Measurements from ENCODE around the gene B9D1.

Gene B9D1

GRCh38 chr17:19319771-19320505 is 42.6 kb downstream of the B9D1 start:
- TF ChIP-seq, protein P1, sequence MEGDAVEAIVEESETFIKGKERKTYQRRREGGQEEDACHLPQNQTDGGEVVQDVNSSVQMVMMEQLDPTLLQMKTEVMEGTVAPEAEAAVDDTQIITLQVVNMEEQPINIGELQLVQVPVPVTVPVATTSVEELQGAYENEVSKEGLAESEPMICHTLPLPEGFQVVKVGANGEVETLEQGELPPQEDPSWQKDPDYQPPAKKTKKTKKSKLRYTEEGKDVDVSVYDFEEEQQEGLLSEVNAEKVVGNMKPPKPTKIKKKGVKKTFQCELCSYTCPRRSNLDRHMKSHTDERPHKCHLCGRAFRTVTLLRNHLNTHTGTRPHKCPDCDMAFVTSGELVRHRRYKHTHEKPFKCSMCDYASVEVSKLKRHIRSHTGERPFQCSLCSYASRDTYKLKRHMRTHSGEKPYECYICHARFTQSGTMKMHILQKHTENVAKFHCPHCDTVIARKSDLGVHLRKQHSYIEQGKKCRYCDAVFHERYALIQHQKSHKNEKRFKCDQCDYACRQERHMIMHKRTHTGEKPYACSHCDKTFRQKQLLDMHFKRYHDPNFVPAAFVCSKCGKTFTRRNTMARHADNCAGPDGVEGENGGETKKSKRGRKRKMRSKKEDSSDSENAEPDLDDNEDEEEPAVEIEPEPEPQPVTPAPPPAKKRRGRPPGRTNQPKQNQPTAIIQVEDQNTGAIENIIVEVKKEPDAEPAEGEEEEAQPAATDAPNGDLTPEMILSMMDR (IDR thresholded peaks at IDR 0.05; ENCODE audit: low read depth, low read length), result no peak
- no peak for DNase-seq (ENCODE audit: extremely low read depth, low read depth)

GRCh38 chr17:19318611-19319010 is 43.9 kb downstream of the B9D1 start:
- no peak for DNase-seq (ENCODE audit: extremely low read depth, low read depth)
- TF ChIP-seq, protein P1 (IDR thresholded peaks at IDR 0.05; ENCODE audit: low read depth, low read length), result no peak

GRCh38 chr17:19317359-19318095 is 45.0 kb downstream of the B9D1 start:
- TF ChIP-seq, protein P1 (IDR thresholded peaks at IDR 0.05; ENCODE audit: low read depth, low read length), result peak; percentile 8
- DNase-seq (ENCODE audit: extremely low read depth, low read depth), result peak; percentile 11

DNA sequence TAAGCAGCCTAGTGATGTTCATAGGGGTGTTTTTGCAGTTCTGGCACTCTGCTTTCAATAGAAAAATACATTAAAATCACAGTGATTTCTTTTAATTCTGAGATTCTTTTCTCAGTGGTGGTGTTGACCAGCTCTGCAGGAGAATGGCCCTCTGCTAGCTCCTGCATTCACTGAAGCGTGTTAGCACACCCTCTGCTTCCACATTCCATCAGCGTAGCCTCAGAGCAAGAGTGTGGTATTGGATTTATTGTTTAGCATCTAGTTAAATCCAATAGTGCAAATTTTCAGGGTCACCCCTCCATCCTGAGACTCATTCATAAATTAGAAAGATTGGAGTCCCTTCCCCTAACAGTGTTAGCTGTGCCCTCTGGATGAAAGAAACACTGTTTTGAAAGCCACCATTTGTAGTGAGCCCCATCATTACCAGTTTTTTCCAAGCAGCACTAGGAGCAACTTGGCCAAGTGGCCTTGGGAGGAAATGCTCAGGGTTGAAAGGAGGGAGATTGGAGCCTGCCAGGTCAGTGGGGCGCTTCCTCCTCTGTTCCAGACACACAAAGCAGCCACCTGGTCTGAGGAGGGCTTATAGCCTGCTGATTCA is 45.7 kb downstream of the B9D1 start:
- TF ChIP-seq, protein P1 (IDR thresholded peaks at IDR 0.05; ENCODE audit: low read depth, low read length), result no peak
- DNase-seq (ENCODE audit: extremely low read depth, low read depth), result no peak

DNA sequence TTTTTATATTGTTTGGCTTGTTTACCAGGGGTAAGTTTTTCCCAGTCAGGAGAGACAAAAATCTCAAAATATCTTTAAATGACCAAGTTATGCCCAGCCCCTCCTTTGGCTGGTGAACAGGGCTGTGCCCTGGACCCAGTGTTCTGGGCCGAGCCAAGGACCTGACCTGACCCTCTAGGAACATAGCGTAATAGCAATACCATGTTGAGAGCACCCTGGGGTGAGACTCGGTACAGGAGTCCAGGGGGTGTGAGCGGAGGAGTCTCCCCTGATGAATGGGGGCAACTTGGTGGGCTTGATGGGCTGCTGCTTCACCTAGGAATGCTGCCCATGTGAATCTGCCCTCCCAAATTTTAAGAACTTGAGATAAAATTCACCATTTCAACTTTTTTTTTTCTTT is 47.4 kb downstream of the B9D1 start:
- TF ChIP-seq, protein P1 (IDR thresholded peaks at IDR 0.05; ENCODE audit: low read depth, low read length), result no peak
- no peak for DNase-seq (ENCODE audit: extremely low read depth, low read depth)

DNA sequence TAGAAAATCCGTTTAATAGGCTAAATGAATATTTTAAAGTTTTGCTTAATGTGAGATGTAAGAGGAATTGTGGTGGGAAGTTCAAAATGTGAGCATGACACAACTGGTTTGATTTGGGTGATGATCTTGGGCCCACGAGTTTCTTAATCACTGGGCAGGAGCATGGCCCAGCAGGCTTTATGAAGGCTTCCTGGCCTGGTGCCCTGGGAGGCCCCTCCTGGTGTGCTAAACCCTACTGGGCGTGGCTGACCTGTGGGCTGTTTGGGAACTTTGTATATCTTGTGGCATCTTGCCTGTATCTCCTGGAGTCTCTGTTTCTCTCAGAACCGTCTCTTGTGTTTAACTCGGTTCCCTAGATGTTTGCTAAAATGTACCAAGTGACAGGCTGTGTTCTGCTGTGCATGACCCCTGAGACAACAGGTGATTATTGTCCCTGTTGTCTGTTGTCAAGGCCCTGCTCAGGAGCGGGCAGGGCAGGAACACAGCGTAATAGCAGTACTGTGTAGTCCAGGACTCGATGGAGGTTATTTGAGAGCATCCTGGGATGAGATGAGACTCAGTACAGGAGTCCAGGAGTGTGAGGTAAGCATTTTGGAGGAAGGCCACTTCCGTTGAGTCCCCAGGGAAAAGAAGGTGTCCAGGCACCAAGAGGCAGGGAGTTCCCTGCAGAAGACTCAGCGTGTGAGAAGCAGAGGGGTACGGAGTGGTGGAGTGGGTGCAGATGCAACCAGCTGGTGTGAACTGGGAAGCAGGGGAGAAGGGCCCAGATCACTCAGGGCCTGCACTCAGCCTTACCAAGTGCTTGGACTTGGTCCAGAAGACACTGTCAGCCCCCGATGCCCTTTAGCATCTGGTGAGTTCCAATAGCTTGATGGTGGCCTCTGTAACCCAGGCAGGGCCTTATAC is 48.5 kb downstream of the B9D1 start:
- TF ChIP-seq, protein P1 (IDR thresholded peaks at IDR 0.05; ENCODE audit: low read depth, low read length), result no peak

More for the DNA sequence above, 48.5 kb downstream of the B9D1 start:
- DNase-seq (ENCODE audit: extremely low read depth, low read depth), result no peak

All from AG09319 (cell line).